OCI-LY7 (cell line): Measurements from ENCODE around the gene PCNX2. TPM values are rescaled to one million over a fixed set of nuclear protein-coding genes. Genes with fewer than 3 reads are reported as not detected.

Experiments used
- BruUV-seq: library from RNA; stranded (reverse); fragments of 400-500 nt; replicated peaks from 2 replicates; lab custom pipeline; 2021; lab: Mats Ljungman, UMichigan
- CTCF ChIA-PET: fragments of 300-600 bp; sonication (Branson Sonifier 250); formaldehyde crosslinking; loops from one replicate; lab custom pipeline; 2022; ENCODE audit warnings: antibody characterized with exemption; ENCODE audit not compliant: unreplicated experiment; lab: Charles Lee
- POLR2A ChIA-PET: fragments of 300-600 bp; sonication (Branson Sonifier 250); formaldehyde crosslinking; loops from one replicate; lab custom pipeline; 2022; ENCODE audit warnings: antibody characterized with exemption; lab: Charles Lee
- DNase-seq: peaks from one replicate; pipeline ENCODE4 v3.0.0-alpha.2; 2015; ENCODE audit warnings: low spot score
- H2AFZ ChIP-seq: fragments of 200-600 bp; sonication (generic), shearing (Covaris generic); 2 replicates; pipeline ENCODE4 v1.6.1; 2014; ENCODE audit warnings: mild to moderate bottlenecking, antibody characterized with exemption, low read length, moderate library complexity
- H3K27ac ChIP-seq: fragments of 200-600 bp; sonication (generic); 2 replicates; pipeline ENCODE4 v1.5.1; 2014; ENCODE audit warnings: mixed run types, low read depth, mild to moderate bottlenecking, moderate library complexity, low read length, inconsistent platforms; ENCODE audit not compliant: poor library complexity, severe bottlenecking
- H3K36me3 ChIP-seq: fragments of 200-600 bp; sonication (generic); 2 replicates; pipeline ENCODE4 v1.6.1; 2014; ENCODE audit warnings: mild to moderate bottlenecking, antibody characterized with exemption, low read length, moderate library complexity, mixed read lengths; ENCODE audit not compliant: insufficient read depth
- H3K4me1 ChIP-seq: fragments of 200-600 bp; sonication (generic); 2 replicates; pipeline ENCODE4 v1.5.1; 2014; ENCODE audit warnings: mild to moderate bottlenecking, low read length; ENCODE audit not compliant: insufficient read depth, poor library complexity, severe bottlenecking
- H3K4me2 ChIP-seq: fragments of 200-600 bp; sonication (generic); 2 replicates; pipeline ENCODE4 v1.6.1; 2014; ENCODE audit warnings: mild to moderate bottlenecking, low read length
- H3K4me3 ChIP-seq: fragments of 200-600 bp; sonication (generic); 2 replicates; pipeline ENCODE4 v1.5.1; 2014; ENCODE audit warnings: mild to moderate bottlenecking, low read depth, low read length; ENCODE audit not compliant: poor library complexity, severe bottlenecking
- H3K79me2 ChIP-seq: fragments of 200-600 bp; sonication (generic); 2 replicates; pipeline ENCODE4 v1.6.1; 2016; ENCODE audit warnings: low read depth, mild to moderate bottlenecking, low read length, moderate library complexity, mixed read lengths; ENCODE audit not compliant: insufficient read depth
- H3K9me2 ChIP-seq: fragments of 200-600 bp; sonication (generic); 2 replicates; pipeline ENCODE4 v1.6.1; 2016; ENCODE audit warnings: mild to moderate bottlenecking, low read length, mixed read lengths; ENCODE audit not compliant: insufficient read depth
- H3K9me3 ChIP-seq: fragments of 200-600 bp; sonication (generic); 2 replicates; pipeline ENCODE4 v1.6.1; 2014; ENCODE audit warnings: mild to moderate bottlenecking, mixed run types, low read length, mixed read lengths
- H4K20me1 ChIP-seq: fragments of 200-600 bp; sonication (generic); 2 replicates; pipeline ENCODE4 v1.6.1; 2014; ENCODE audit warnings: mild to moderate bottlenecking, antibody characterized with exemption, low read length, moderate library complexity, mixed read lengths; ENCODE audit not compliant: insufficient read depth
- EZH2phosphoT487 ChIP-seq: fragments of 200-600 bp; sonication (generic); IDR thresholded peaks from 2 replicates; pipeline ENCODE4 v1.6.1; 2018; ENCODE audit warnings: low read depth, borderline replicate concordance, mild to moderate bottlenecking, mixed run types, antibody characterized with exemption, low read length, moderate library complexity, mixed read lengths
- intact Hi-C: fragments of 100-400 bp; cut with micrococcal nuclease; formaldehyde crosslinking; loops from one replicate; pipeline ENCODE4 v1.10.0; 2022; ENCODE audit not compliant: unreplicated experiment
- total RNA-seq, 2 experiments: library from RNA; depleted of rRNA in 1 of 2; stranded (reverse); fragments of >200 nt in 1 of 2; shearing (Covaris generic) in 1 of 2; gene quantifications; 2 replicates each; pipeline ENCODE4 v1.2.3, GENCODE V29; 2014 to 2022
- TF ChIP-seq, protein P1 (sequence below): fragments of 200-600 bp; sonication (generic); conservative IDR thresholded peaks from 2 replicates; pipeline ENCODE4 v1.5.1; 2014; ENCODE audit warnings: mild to moderate bottlenecking, antibody characterized with exemption, low read length, moderate library complexity, mixed read lengths

PCNX2 gene
- total RNA-seq, 2 experiments from 2014 or later: 17.1 to 26.9 TPM

DNA sequence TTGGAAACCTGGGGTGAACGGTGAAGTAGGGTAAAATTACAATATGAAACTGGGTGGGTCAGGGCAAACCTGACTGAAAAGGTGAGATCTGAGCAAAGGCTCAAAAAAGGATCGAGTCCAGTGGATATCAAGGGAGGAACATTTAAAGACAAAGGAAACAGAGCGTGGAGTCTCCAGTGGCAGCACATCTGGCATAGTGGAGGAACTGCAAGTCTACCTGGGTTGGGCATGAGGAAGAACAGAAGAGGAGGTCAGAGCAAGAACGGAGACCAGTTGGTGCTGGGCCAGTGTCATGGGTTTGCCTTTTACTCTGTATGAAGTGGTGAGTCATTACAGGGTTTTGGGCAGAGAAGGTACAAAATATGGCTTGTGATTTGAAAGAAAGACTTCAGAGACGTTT, 181.4 kb downstream of the PCNX2 start:
- no peak for TF ChIP-seq EZH2phosphoT487
- TF ChIP-seq, protein P1, sequence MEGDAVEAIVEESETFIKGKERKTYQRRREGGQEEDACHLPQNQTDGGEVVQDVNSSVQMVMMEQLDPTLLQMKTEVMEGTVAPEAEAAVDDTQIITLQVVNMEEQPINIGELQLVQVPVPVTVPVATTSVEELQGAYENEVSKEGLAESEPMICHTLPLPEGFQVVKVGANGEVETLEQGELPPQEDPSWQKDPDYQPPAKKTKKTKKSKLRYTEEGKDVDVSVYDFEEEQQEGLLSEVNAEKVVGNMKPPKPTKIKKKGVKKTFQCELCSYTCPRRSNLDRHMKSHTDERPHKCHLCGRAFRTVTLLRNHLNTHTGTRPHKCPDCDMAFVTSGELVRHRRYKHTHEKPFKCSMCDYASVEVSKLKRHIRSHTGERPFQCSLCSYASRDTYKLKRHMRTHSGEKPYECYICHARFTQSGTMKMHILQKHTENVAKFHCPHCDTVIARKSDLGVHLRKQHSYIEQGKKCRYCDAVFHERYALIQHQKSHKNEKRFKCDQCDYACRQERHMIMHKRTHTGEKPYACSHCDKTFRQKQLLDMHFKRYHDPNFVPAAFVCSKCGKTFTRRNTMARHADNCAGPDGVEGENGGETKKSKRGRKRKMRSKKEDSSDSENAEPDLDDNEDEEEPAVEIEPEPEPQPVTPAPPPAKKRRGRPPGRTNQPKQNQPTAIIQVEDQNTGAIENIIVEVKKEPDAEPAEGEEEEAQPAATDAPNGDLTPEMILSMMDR: no peak
- Histone ChIP-seq H4K20me1 (no peaks in the 10 kb centered on the region), H3K9me3 (no peaks in the 10 kb centered on the region), H3K4me3 (no peak overlapping the region), H3K9me2 (no peaks in the 10 kb centered on the region), H2AFZ (no peak overlapping the region), H3K36me3 (peaks cover 12% of the 10 kb centered on the region), H3K4me1 (no peaks in the 10 kb centered on the region), H3K27ac (no peak overlapping the region), H3K4me2 (no peak overlapping the region), H3K79me2 (no peaks in the 10 kb centered on the region)
- no TSS peak for BruUV-seq
- intact Hi-C loops: no loop called here
- no peak for DNase-seq
- ChIA-PET POLR2A (interaction anchor here (0.6 kb wide), 2 partner anchors 105 to 335 kb away, joined by 3 read pairs; no protein-coding TSS in a partner anchor), CTCF (no interaction called here)

DNA sequence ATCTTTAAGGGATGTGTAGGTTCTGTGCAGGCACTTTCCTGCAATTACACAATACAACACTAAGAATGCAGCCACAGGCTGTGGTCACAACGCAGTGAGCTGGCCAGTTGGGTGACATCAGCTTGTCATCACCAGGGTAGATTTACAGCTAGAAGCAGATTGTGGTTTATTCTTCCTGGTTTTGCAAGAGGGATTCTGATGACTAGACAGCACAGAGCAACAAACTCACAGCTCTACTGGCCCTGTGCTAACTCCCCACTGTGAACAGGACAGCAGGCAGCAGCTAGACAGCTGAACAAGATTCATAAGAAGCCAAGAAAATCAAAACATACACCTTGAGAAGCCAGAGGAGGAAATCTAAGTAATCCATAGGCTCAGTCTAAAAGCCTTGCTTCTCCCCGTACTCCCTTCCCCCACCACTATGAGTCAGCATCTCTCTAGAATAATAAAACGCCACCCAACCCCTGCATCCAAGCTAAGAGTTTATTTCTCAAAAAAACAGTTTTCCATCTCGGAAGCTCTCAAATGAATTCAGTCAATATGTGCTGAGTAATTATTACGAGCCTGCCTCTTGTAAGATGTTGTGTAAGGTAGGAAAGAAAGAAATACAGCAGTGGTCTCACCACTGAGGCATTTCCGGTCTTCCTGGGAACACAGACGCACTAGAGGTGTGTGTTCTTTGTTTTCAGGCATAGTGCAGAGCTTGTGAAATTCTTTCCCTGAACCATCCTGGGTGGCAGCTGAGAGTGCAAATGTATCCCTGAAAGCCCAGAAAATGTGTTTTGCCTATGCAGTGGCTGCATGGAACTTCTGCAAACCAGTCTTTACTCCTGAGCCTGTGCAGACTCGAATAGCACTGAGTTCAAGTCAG, 182.3 kb downstream of the PCNX2 start:
- Histone ChIP-seq H3K4me3 (no peak overlapping the region), H3K79me2 (no peaks in the 10 kb centered on the region), H3K27ac (no peak overlapping the region), H3K9me2 (no peaks in the 10 kb centered on the region), H3K36me3 (peaks cover 12% of the 10 kb centered on the region), H2AFZ (no peak overlapping the region), H4K20me1 (no peaks in the 10 kb centered on the region), H3K9me3 (no peaks in the 10 kb centered on the region), H3K4me2 (no peak overlapping the region), H3K4me1 (no peaks in the 10 kb centered on the region)
- intact Hi-C loops: no loop called here
- ChIA-PET CTCF (no interaction called here), POLR2A (interaction anchor here (0.6 kb wide), 1 partner anchor 36 kb away, joined by 3 read pairs; no protein-coding TSS in a partner anchor)
- TF ChIP-seq EZH2phosphoT487: no peak
- TF ChIP-seq, protein P1: no peak
- no TSS peak for BruUV-seq
- no peak for DNase-seq
